Umbilical cord (tissue), 2 donors: ENCODE data around the gene CCDC107. TPM values are rescaled to one million over a fixed set of nuclear protein-coding genes. Genes with fewer than 3 reads are reported as not detected.
"Not testable (repeated sequence)": the region's sequence is repeated elsewhere in the genome, so short reads cannot be mapped to it uniquely, and the experiment has no call there.

ENCODE experiments used
- DNase-seq: peaks from one replicate; pipeline ENCODE4 v3.0.0-alpha.2; 2015; ENCODE audit warnings: low spot score
- total RNA-seq: library from RNA; depleted of rRNA; stranded (reverse); fragments of >200 nt; gene quantifications from one replicate; pipeline ENCODE4 v1.2.3, GENCODE V29; 2014; ENCODE audit warnings: low replicate concordance; ENCODE audit not compliant: insufficient read depth

CCDC107 gene
- total RNA-seq, 1 donor from 2014 or later = 38.0 TPM

GRCh38 chr9:35637427-35637955 is 20.6 kb upstream of the CCDC107 start:
- DNase-seq = not testable (repeated sequence)

- DNase-seq = not testable (repeated sequence)
Observed at GRCh38 chr9:35638751-35639150, 19.3 kb upstream of the CCDC107 start.

DNA sequence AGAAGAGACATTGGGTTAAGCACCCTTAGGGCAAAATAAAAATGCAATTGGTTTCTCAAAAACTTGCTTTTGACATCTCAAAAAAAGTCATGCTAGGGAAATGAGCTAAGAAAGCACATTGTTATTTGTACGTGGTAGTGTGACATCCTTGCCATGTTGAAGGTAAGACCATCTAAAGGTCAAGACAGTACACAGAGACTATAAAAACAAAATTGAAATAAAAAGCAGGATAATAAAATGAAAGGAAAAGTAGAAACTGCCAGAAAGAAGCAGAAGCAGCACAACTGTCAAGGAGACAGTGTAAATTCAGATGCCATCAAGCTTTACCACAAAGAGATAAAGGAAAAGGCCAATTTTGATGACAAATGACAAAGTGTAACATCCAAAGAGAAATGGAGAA is 18.9 kb upstream of the CCDC107 start:
- not testable (repeated sequence) for DNase-seq

DNA sequence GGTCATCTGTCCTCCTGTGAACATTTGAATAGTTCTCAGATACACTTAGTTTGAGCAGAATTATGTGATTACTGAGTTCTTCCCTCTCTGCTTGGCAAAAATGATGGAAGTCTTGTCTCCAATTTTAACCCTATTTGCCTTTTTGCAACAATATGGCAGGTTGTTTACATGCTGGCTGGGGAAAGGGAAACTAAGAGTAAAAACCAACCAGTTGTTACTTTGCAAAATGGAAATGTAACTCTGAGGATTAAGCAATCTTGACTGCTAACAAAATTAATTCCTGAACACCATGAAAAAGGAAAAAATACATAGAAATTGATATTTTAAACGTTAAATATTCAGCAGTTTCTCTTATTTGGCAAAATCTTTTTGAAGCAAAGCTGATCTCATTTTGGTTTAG is 18.5 kb upstream of the CCDC107 start:
- DNase-seq = no peak

- DNase-seq = not testable (repeated sequence)
Observed at GRCh38 chr9:35640431-35640830, 17.7 kb upstream of the CCDC107 start.

DNA sequence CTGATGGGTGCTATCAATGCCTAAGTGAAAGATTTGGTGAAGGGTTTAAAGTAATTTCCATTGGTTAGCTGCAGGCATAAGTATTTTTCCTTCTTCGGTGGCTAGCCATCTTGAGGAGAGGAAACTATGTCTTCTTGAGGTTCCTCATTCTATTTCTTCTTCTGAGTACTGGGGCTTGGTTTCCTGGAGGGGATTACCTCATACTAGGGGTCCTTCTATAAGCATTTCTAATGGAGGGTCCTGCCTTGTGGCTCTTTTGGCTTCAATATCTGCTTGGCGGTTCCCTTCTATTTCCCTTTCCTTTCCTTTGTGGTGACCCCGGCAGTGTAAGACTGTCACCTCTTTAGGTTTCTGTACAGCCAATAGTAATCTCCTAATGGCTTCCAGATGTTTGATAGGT is 16.6 kb upstream of the CCDC107 start:
- DNase-seq = not testable (repeated sequence)

- no peak for DNase-seq
Observed at GRCh38 chr9:35643046-35643445, 15.0 kb upstream of the CCDC107 start.

DNA sequence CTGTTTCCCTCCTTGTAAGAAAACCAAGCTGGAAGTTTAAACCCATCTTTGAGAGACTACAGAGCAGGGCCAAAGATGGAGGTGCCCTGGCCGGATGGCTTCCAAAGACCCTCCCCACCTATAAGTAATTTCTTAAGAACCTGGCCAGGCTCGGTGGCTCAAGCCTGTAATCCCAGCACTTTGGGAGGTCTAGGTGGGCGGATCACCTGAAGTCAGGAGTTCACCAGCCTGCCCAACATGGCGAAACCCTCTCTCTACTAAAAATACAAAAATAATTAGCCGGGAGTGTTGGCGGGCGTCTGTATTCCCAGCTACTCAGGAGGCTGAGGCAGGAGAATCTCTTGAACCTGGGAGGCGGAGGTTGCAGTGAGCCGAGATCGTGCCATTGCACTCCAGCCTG is 12.4 kb upstream of the CCDC107 start:
- DNase-seq = not testable (repeated sequence)

GRCh38 chr9:35646153-35646532 is 11.9 kb upstream of the CCDC107 start:
- no peak for DNase-seq

DNA sequence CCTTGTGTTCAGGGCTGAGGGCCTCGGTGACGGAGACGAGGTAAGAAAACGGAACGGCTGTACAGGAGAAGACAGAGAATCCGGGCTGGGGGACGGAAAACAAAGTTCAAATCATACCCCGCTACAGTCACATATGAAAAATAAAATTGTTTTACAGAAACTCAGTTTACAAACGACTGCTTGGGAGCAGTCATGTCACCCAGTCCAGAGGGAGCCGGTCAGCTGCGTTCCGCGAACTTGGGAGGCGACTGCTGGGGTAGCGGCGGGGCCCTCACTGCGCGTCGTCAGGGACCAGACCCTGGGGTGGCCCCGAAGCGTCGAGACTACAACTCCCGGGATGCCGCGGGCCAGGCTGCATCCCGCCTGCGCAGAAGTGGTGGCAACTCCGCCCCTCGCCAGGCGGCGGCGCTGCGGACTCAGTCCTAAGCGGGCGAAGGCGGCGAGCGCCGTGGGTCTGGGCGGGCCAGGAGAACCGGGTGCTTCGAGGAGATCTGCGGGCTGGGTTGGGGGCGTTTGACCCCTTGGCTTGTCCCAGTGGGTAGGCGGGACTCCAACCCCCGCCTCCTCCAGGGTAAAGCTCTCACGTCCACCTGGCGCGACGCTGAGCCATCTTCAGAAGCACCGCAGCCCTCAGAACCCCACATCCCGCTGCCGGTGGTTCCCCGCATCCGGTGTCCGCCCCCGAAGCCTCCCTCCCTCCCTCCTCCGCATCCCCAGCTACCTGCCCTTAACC is 11.4 kb upstream of the CCDC107 start:
- DNase-seq = peak; percentile 96

DNA sequence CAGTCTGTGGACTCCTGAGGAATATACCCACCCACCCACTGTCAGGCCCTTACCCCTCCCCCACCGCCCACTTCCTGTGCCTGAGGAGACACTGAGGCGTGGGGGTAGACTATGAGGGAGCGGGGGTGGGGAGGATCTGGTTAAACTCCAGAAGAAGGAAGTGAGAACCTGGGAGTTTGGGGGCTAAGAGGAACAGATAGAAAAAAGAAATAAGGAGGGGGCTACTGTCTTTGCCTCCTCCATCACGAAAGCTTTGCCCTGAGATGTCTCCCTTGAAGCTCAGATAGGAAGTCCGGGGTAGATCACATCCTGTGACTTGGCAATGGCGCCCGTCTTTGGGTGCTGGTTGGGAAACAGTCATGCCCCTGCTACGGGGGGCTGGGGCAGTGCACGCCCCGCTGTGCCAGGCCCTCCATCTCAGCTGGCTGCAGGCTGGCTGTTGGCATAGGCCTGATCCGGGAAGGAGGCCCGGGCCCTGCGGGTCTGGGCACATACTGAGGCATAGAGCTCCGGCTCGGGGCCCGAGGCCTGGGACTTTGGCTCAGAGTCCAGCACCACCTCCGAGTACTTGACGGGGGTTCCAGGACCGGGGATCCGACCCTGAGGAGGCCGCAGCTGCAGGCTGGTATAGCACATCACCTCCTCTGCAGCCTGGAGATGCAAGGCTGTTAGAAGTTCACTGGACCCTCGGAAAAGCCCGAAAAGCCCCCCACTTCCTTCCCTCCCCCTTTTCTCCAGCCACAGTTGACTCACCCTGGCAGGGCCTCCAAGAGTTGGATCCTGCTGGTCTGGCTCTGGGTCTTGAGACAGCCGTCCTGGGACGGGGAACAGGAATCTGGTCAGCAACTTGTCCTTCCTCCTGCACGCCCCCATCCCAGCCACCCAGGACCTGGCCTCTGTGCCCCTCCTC is 8.4 kb upstream of the CCDC107 start:
- DNase-seq = no peak

DNA sequence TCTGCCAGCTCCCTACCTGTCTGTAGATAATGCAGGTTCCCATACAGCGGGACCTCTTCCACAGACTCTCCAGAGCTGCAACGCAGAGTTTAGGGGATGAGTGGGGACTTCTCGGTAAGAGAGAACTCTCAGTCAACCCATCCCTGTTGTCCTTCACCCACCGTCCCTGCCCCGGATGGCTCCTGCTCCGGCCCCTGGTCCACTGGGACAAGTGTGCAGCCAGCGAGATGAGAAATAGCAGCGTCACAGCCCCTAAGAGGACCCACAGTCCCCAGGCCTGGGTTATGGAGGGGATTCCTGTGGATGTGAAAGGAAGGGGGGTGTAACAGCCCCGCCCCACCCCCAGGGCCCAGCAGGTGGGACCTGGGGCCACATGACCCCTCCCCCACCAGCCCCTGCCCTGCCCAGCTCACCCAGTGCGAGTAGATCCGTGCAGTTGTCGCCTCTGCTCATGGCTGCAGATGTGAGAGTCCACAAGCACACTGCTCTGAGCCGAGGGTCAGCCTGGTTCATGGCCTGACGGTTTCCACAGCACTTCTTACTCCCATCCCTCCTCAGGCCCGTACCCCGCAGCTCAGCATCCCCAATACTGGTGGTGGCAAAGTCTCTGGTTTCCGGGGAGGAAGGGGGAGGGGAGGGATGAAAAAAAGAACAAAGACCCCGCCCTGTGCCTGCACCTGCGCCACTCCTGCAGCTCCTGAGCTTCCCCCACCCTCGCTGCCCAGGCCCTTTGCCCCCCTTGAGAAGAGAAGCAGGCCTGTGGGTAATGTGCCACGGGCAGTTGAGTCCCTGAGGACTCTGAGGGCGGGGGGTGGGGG is 7.5 kb upstream of the CCDC107 start, which contains the start of gene SIT1:
Gene SIT1, minus strand, starts transcription at position 591 of the 818 bp plus-strand sequence. Its CDS starts 78 bp downstream, at position 513.
- no peak for DNase-seq

DNA sequence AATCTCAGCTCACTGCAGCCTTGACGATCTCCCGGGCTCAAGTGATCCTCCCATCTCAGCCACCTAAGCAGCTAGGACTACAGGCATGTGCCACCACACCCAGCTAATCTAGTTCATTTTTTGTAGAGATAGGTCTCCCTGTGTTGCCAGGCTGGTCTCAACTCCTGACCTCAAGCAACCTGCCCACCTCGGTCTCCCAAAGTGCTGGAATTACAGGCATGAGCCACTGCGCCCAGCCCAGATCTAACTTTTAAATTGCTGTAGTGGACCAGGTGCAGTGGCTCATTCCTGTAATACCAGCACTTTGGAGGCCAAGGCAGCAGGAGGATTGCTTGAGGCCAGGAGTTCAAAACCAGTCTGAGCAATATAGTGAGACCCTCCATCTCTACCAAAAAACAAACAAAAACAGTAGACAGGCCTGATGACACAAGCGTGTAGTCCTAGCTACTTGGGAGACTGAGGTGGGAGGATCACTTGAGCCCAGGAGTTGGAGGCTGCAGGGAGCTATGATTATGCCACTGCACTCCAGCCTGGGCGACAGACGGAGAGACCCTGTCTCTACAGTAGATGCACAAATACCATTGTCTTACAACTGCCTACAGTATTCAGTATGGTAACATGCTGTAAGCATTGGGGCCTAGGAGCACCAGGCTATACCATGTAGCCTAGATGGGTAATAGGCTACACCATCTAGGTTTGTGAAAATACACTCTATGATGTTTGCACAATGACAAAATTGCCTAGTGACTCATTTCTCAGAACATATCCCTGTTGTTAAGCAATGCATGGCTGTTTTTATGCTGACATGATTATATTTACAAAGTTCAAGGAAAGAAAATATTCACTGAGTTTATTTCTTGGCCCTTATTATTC is 5.9 kb upstream of the CCDC107 start:
- no peak for DNase-seq

- no peak for DNase-seq
Observed at GRCh38 chr9:35652829-35653209, 5.3 kb upstream of the CCDC107 start.

DNA sequence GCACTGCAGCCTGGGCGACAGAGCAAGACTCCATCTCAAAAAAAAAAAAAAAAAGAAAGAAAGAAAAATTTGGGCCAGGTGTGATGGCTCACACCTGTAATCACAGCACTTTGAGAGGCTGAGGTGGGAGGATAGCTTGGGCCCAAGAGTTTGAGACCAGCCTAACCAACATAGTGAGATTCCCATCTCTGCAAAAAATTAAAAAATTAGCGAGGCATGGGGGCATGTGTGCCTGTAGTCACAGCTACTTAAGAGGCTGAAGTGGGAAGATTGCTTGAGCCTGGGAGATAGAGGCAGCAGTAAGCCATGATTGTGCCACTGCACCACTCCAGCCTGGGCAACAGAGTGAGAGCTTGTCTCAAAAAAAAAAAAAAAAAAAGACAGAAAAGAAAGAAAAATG is 4.5 kb upstream of the CCDC107 start:
- no peak for DNase-seq

DNA sequence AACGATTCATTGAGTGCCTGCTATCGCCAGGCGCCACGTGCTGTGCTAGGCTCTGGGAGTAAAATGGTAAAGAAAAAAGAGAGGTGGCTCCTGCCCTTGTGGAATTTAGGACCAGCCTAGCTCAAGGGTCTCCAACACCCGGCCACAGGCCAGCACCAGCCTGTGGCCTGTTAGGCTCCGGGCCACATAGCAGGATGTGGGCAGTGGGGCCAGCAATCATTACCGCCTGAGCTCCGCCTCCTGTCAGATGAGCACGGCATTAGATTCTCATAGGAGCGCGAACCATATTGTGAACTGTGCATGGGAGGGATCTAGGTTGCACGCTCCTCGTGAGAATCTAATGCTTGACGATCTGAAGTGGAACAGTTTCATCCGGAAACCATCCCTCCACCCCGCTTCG is 1.7 kb upstream of the CCDC107 start:
- DNase-seq = no peak

- DNase-seq = peak; percentile 70
Observed at GRCh38 chr9:35656831-35657545, 1.1 kb upstream of the CCDC107 start.

DNA sequence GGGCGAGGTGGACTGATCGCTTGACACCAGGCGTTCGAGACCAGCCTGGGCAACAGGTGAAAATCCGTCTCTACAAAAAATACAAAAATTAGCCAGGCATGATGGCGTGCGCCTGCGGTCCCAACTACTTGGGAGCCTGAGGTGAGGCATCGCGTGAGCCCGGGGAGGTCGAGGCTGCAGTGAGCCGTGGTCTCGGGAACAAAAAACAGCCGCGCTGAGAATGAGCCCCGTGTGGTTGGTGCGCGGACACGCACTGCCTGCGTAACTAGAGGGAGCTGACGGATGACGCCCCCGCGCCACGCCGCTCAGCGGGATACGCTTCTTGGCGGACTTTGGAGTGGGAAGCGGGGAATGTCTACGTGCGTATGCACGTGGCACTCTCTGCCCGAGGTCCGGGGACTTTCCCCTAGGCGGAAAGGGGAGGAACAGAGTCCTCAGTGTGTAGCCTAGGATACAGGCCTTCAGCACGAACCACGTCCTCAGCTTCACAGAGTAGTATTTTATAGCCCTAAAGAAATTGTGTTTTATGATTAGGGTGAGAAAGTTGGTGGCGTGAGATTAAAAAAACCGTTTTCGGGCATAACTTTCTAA is 451 bp upstream of the CCDC107 start, which contains the start of gene RMRP:
Gene RMRP, minus strand, starts transcription at position 474 of the 591 bp plus-strand sequence.
- DNase-seq = peak; percentile 100

GRCh38 chr9:35658968-35659220 is 802 bp downstream of the CCDC107 start:
- DNase-seq = peak; percentile 37

- peak; percentile 34 for DNase-seq
Observed at GRCh38 chr9:35659340-35659739, 1.2 kb downstream of the CCDC107 start.
